ENCODE measurements around the gene ASB2.

ASB2 gene

DNA sequence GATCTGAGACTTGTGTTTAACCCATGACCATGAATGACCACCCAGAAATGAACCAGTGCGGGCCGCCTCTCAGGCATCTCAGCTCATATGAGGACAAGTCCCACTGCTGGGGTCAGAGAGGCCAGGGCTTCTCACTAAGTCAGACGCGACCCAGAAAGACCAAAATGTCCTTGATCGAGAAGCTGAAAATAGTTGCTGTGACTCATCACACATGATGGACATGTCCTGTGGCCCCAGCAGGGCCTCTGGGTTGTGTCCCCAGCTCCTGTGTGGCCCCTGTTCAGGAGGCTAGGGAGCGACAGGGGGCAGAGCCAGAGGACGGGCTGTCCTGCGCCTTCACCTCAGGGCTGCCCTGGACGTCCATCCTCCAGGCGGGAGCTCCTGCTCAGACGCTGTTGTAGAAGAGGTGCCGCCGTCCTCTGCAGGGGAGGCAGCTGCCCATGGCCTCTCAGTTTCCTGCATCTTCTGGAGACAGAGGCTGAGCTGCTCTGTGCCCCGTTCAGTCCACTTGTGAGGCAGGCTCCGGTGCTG lies 78.2 kb downstream of the ASB2 start:
- H3K4me1 Mint-ChIP-seq (ENCODE audit: low read depth), result no peaks in the 10 kb centered on the region
- H3K27ac Mint-ChIP-seq, result no peak overlapping the region
- DNase-seq, result no peak
- no peaks in the 10 kb centered on the region for H3K36me3 Mint-ChIP-seq (ENCODE audit: low read depth)
- H3K4me3 Mint-ChIP-seq, result no peak overlapping the region
- peaks cover 7% of the 10 kb centered on the region for H3K27me3 Mint-ChIP-seq
- no peaks in the 10 kb centered on the region for H3K9me3 Mint-ChIP-seq

DNA sequence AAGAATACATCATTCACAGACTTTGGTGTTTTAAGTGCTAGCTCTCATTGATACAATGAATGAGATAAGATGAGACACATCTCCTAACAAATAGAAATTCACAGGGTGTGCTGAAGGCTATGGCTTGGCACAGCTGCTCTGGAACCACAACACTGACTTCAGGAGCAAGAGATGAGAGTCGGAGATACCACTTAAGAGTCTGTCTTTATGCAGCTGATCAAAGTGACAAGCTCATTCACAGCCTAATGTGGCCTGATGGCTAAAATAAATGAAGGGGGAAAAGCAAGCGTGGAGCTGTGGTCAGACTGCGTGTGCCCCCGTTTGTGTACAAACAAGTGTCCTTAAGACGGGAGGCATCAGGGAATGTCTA lies 78.9 kb downstream of the ASB2 start:
- H3K36me3 Mint-ChIP-seq (ENCODE audit: low read depth), result no peaks in the 10 kb centered on the region
- H3K27me3 Mint-ChIP-seq, result peaks cover 3% of the 10 kb centered on the region
- no peaks in the 10 kb centered on the region for H3K9me3 Mint-ChIP-seq
- H3K4me3 Mint-ChIP-seq, result no peak overlapping the region
- H3K4me1 Mint-ChIP-seq (ENCODE audit: low read depth), result no peaks in the 10 kb centered on the region
- no peak for DNase-seq
- no peak overlapping the region for H3K27ac Mint-ChIP-seq

DNA sequence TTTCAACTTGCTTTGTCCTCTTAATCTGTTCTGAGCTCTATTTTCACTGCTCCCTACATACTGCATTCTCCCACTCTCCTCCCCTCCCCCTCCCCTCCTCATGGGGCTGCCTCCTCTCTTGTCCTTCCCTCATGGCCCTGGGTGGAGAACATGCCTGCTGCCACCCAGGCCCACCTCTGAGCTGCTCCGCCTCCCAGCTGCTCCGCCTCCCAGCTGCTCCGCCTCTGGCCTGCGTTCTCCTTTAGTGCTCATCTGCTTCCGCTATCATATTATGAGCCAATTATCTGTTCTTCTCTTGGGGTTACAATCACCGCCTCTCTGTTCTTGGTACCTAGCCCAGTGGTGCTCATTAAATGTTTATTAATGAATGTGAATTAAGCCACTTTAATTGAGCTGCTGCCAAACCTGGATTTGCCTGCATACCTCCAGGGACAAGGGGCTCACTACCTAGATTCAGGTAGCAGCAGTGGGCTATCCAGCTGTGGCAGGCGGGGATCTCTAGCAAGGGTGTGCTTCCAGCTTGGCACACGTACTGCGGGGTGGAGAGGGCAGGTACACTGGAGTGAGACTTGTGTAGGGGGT lies 81.3 kb downstream of the ASB2 start:
- H3K36me3 Mint-ChIP-seq (ENCODE audit: low read depth), result no peaks in the 10 kb centered on the region
- H3K27me3 Mint-ChIP-seq, result peaks cover 18% of the 10 kb centered on the region
- no peaks in the 10 kb centered on the region for H3K4me1 Mint-ChIP-seq (ENCODE audit: low read depth)
- DNase-seq, result no peak
- no peaks in the 10 kb centered on the region for H3K9me3 Mint-ChIP-seq
- H3K4me3 Mint-ChIP-seq, result no peak overlapping the region
- no peak overlapping the region for H3K27ac Mint-ChIP-seq

- Mint-ChIP-seq H3K27ac (no peak overlapping the region), H3K36me3 (ENCODE audit: low read depth) (no peaks in the 10 kb centered on the region), H3K27me3 (peaks cover 26% of the 10 kb centered on the region), H3K4me3 (no peak overlapping the region), H3K9me3 (no peaks in the 10 kb centered on the region), H3K4me1 (ENCODE audit: low read depth) (no peaks in the 10 kb centered on the region)
- DNase-seq, result no peak
These were observed 82.6 kb downstream of the ASB2 start for GRCh38 chr14:93893661-93894261.

- no peaks in the 10 kb centered on the region for H3K9me3 Mint-ChIP-seq
- H3K4me3 Mint-ChIP-seq, result no peak overlapping the region
- peak; percentile 84 for DNase-seq
- peaks cover 32% of the 10 kb centered on the region for H3K27me3 Mint-ChIP-seq
- H3K4me1 Mint-ChIP-seq (ENCODE audit: low read depth), result no peaks in the 10 kb centered on the region
- H3K36me3 Mint-ChIP-seq (ENCODE audit: low read depth), result no peaks in the 10 kb centered on the region
- no peak overlapping the region for H3K27ac Mint-ChIP-seq
These were observed 83.3 kb downstream of the ASB2 start for GRCh38 chr14:93892923-93893558.

DNA sequence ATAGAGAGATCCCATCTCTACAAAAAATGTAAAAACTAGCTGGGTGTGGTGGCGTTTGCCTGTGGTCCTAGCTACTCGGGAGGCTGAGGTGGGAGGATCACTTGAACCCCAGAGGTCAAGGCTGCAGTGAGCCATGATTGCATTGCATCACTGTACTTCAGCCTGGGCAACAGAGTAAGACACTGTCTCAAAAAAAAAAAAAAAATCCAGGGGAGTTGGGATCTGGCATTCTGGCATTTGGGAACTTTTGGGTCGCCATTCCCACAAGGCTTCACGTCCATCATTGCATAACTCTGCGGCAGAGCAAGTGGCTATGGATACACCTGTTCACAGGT lies 83.9 kb downstream of the ASB2 start:
- Mint-ChIP-seq H3K27me3 (peaks cover 32% of the 10 kb centered on the region), H3K4me3 (no peak overlapping the region), H3K4me1 (ENCODE audit: low read depth) (no peaks in the 10 kb centered on the region), H3K9me3 (no peaks in the 10 kb centered on the region), H3K36me3 (ENCODE audit: low read depth) (no peaks in the 10 kb centered on the region), H3K27ac (no peak overlapping the region)
- no peak for DNase-seq

DNA sequence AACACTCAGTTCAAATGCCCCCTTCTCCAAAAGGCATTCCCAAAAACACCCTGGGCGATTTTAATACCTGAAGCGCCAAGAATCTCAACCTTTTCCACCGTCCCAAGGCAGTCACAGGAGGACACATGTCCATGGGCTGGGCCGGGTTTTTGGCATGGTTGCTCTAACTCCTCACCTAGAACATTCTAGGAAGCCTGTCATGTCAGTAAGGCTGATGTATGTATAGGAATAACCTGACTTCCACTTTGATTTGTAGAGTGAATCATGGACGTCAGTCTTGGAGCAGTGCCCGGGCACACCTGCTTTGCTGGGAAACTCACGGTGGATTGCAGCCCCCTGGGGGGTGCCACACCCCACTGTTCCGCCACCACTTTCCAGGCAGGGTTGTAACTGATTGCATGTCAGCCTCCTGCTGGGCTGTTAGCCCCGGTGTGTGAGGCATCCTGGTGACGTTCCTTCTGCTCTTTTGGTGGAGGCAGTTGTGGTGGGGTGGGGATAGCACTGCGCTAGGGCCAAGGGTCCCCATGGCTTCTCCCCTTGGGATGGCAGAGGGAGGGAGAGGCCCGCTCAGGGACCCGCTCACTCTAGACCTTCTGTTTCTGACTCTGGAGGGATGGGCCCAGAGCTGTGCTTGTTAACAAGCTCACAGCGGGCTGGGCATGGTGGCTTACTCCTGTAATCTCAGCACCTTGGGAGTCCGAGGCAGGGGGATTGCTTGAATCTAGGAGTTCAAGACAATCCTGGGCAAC lies 84.4 kb downstream of the ASB2 start:
- Mint-ChIP-seq H3K36me3 (ENCODE audit: low read depth) (no peaks in the 10 kb centered on the region), H3K4me1 (ENCODE audit: low read depth) (no peaks in the 10 kb centered on the region), H3K27ac (no peak overlapping the region), H3K27me3 (peaks cover 38% of the 10 kb centered on the region), H3K9me3 (no peaks in the 10 kb centered on the region), H3K4me3 (no peak overlapping the region)
- no peak for DNase-seq

- Mint-ChIP-seq H3K36me3 (ENCODE audit: low read depth) (no peaks in the 10 kb centered on the region), H3K4me1 (ENCODE audit: low read depth) (peaks cover 2% of the 10 kb centered on the region), H3K27me3 (peaks cover 48% of the 10 kb centered on the region), H3K9me3 (no peaks in the 10 kb centered on the region), H3K4me3 (no peak overlapping the region), H3K27ac (no peak overlapping the region)
- no peak for DNase-seq
These were observed 86.5 kb downstream of the ASB2 start for GRCh38 chr14:93889739-93890483.

DNA sequence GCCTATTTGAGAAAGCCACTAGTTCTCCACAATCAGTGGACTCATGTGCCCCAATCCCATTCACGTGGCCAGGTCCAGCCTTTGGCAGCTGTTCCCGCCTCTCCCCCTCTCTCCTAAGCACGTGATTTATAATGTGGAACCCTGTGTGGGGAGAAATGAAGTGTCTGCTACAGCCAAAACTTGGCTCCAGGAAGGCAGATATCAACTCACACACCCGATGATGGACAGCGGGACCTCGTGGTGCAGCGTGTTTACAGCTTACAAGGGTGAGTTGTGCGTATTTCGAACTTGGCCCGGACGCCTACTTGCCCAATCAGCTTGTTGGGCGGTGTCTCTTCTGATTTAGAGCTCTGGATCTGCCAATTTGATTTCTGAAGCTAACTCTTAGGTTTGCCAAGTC lies 87.4 kb downstream of the ASB2 start:
- H3K4me3 Mint-ChIP-seq, result no peak overlapping the region
- no peak for DNase-seq
- H3K9me3 Mint-ChIP-seq, result no peaks in the 10 kb centered on the region
- no peak overlapping the region for H3K27ac Mint-ChIP-seq
- H3K4me1 Mint-ChIP-seq (ENCODE audit: low read depth), result peaks cover 5% of the 10 kb centered on the region
- no peaks in the 10 kb centered on the region for H3K36me3 Mint-ChIP-seq (ENCODE audit: low read depth)
- peaks cover 51% of the 10 kb centered on the region for H3K27me3 Mint-ChIP-seq

- H3K4me3 Mint-ChIP-seq, result no peak overlapping the region
- H3K9me3 Mint-ChIP-seq, result no peaks in the 10 kb centered on the region
- peaks cover 5% of the 10 kb centered on the region for H3K4me1 Mint-ChIP-seq (ENCODE audit: low read depth)
- no peak for DNase-seq
- H3K27me3 Mint-ChIP-seq, result peaks cover 37% of the 10 kb centered on the region
- H3K27ac Mint-ChIP-seq, result peak overlapping the region; percentile 2
- H3K36me3 Mint-ChIP-seq (ENCODE audit: low read depth), result no peaks in the 10 kb centered on the region
These were observed 91.4 kb downstream of the ASB2 start for GRCh38 chr14:93884950-93885349.

All from activated T-cell treated with anti-CD3 and anti-CD28 coated beads, Interleukin-2, amount 50 U/mL, for 24 hours (primary cell).